Measurements from ENCODE around the gene DNAL1.
"Not testable (repeated sequence)": the region's sequence is repeated elsewhere in the genome, so short reads cannot be mapped to it uniquely, and the experiment has no call there.

DNAL1 gene

DNA sequence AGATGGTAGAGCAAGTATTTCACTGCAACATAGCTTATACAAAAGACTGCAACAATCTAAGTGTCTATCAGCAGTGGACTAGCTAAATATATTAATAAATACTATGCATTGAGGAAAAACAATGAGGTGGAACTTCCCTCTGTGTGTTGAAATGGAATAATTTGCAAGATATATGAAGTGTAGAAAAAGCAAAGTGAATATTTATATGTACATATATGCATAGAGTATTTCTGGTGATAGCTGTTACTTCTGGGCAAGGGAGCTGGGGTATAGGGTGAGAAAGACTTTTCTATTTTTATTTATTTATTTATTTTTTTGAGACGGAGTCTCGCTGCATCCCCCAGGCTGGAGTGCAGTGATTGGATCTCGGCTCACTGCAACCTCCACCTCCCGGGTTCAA is 33.9 kb downstream of the DNAL1 start:
- H3K4me1 ChIP-seq (ENCODE audit: control insufficient read depth in 1 of 2, insufficient read depth in 2 of 2, low read length in 2 of 2), result no peaks in the 10 kb centered on the region
- H3K9me3 ChIP-seq (ENCODE audit: control insufficient read depth in 1 of 2, low read length in 2 of 2), result no peaks in the 10 kb centered on the region
- peaks cover 0 to under 1% of the 10 kb centered on the region in 2 donors for H3K36me3 ChIP-seq (ENCODE audit: control insufficient read depth in 1 of 2, insufficient read depth in 2 of 2, low read length in 2 of 2)
- H3K4me3 ChIP-seq (ENCODE audit: low read depth in 1 of 2, low read length in 2 of 2), result no peak overlapping the region
- H3K27me3 ChIP-seq (ENCODE audit: low read depth, low read length), result no peaks in the 10 kb centered on the region
- no peak overlapping the region for H3K27ac ChIP-seq (ENCODE audit: low read length)

GRCh38 chr14:73680821-73681220 is 36.0 kb downstream of the DNAL1 start:
- H3K9me3 ChIP-seq (ENCODE audit: control insufficient read depth in 1 of 2, low read length in 2 of 2), result no peaks in the 10 kb centered on the region
- H3K4me3 ChIP-seq (ENCODE audit: low read depth in 1 of 2, low read length in 2 of 2), result no peak overlapping the region
- no peak overlapping the region for H3K27ac ChIP-seq (ENCODE audit: low read length)
- no peaks in the 10 kb centered on the region for H3K4me1 ChIP-seq (ENCODE audit: control insufficient read depth in 1 of 2, insufficient read depth in 2 of 2, low read length in 2 of 2)
- peaks cover 0 to 4% of the 10 kb centered on the region in 2 donors for H3K36me3 ChIP-seq (ENCODE audit: control insufficient read depth in 1 of 2, insufficient read depth in 2 of 2, low read length in 2 of 2)
- H3K27me3 ChIP-seq (ENCODE audit: low read depth, low read length), result no peaks in the 10 kb centered on the region

DNA sequence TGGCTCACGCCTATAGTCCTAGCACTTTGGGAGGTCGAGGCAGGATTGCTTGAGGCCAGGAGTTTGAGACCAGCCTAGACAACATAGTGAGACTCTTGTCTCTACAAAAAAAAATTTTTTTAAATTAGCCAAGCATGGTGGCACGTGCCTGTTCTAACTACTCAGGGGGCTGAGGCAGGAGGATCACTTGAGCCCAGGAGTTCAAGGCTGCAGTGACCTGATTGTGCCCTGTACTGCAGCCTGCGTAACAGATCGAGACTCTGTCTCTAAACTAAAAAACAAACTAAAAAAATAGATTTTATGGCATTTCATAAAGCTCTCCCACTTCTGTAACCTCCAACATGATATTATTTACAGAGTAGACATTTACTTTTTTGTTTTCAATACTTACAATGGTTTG is 39.8 kb downstream of the DNAL1 start:
- Histone ChIP-seq H3K9me3 (ENCODE audit: control insufficient read depth in 1 of 2, low read length in 2 of 2) (no peaks in the 10 kb centered on the region), H3K27ac (ENCODE audit: low read length) (no peak overlapping the region), H3K36me3 (ENCODE audit: control insufficient read depth in 1 of 2, insufficient read depth in 2 of 2, low read length in 2 of 2) (peaks cover 3 to 10% of the 10 kb centered on the region in 2 donors), H3K4me3 (ENCODE audit: low read depth in 1 of 2, low read length in 2 of 2) (no peak overlapping the region), H3K27me3 (ENCODE audit: low read depth, low read length) (no peaks in the 10 kb centered on the region), H3K4me1 (ENCODE audit: control insufficient read depth in 1 of 2, insufficient read depth in 2 of 2, low read length in 2 of 2) (no peaks in the 10 kb centered on the region)

DNA sequence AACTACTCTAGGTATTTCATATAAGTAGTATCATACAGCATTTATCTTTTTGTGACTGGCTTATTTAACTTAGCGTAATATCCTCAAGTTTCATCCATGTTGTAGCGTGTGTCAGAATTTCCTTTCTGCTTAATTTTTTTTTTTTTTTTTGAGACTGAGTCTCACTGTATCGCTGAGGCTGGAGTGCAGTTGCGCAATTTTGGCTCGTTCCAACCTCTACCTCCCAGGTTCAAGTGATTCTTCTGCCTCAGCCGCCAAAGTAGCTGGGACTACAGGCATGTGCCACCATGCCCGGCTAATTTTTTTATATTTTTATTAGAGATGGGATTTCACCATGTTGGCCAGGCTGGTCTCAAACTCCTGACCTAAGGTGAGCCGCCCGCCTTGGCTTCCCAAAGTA is 40.5 kb downstream of the DNAL1 start:
- Histone ChIP-seq H3K27ac (ENCODE audit: low read length) (no peak overlapping the region), H3K27me3 (ENCODE audit: low read depth, low read length) (no peaks in the 10 kb centered on the region), H3K4me3 (ENCODE audit: low read depth in 1 of 2, low read length in 2 of 2) (no peak overlapping the region), H3K9me3 (ENCODE audit: control insufficient read depth in 1 of 2, low read length in 2 of 2) (no peaks in the 10 kb centered on the region), H3K36me3 (ENCODE audit: control insufficient read depth in 1 of 2, insufficient read depth in 2 of 2, low read length in 2 of 2) (peaks cover 3 to 11% of the 10 kb centered on the region in 2 donors), H3K4me1 (ENCODE audit: control insufficient read depth in 1 of 2, insufficient read depth in 2 of 2, low read length in 2 of 2) (no peaks in the 10 kb centered on the region)

DNA sequence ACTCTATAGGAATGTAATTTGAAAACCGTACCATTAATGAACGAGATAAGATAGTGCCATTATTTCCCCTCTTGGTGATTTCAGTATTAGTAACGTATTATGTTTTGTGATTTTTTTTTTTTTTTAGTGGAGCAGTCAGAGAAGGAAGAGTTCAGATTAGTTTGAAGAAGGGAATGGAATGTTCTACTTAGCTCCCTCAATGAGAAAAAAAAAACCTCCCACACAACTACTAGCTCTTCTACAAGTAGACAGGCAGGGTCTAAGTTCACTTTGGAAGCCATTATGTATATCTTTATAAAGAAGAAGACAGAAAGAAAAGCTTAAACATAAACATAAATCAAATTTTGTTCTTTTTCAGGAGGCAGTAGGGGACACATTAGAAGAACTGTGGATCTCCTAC is 42.1 kb downstream of the DNAL1 start:
- no peaks in the 10 kb centered on the region for H3K9me3 ChIP-seq (ENCODE audit: control insufficient read depth in 1 of 2, low read length in 2 of 2)

DNA sequence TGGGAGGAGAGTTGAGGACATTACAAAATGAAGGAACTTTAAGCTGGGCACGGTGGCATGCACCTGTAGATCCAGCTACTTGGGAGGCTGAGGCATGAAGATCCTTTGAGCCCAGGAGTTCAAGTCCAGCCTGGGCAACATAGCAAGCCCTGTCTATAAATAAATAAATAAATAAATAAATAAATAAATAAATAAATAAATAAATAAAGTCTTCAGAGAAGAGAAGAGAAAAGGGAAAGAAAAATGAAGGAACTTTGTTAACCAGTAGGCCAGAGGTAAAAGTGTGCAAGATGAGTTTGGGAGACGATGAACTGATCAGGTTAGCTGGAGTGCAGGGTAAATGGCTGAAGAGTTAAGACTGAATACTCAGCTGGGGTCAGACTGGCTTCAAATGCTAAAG is 49.3 kb downstream of the DNAL1 start:
- Histone ChIP-seq H3K27me3 (ENCODE audit: low read depth, low read length) (no peaks in the 10 kb centered on the region), H3K27ac (ENCODE audit: low read length) (no peak overlapping the region), H3K4me3 (ENCODE audit: low read depth in 1 of 2, low read length in 2 of 2) (no peak overlapping the region), H3K4me1 (ENCODE audit: control insufficient read depth in 1 of 2, insufficient read depth in 2 of 2, low read length in 2 of 2) (no peaks in the 10 kb centered on the region), H3K9me3 (ENCODE audit: control insufficient read depth in 1 of 2, low read length in 2 of 2) (no peaks in the 10 kb centered on the region), H3K36me3 (ENCODE audit: control insufficient read depth in 1 of 2, insufficient read depth in 2 of 2, low read length in 2 of 2) (peaks cover 8 to 22% of the 10 kb centered on the region in 2 donors)

More for the DNA sequence above, 42.1 kb downstream of the DNAL1 start:
- H3K36me3 ChIP-seq (ENCODE audit: control insufficient read depth in 1 of 2, insufficient read depth in 2 of 2, low read length in 2 of 2), result peaks cover 8 to 17% of the 10 kb centered on the region in 2 donors
- no peaks in the 10 kb centered on the region for H3K4me1 ChIP-seq (ENCODE audit: control insufficient read depth in 1 of 2, insufficient read depth in 2 of 2, low read length in 2 of 2)
- H3K4me3 ChIP-seq (ENCODE audit: low read depth in 1 of 2, low read length in 2 of 2), result no peak overlapping the region
- no peaks in the 10 kb centered on the region for H3K27me3 ChIP-seq (ENCODE audit: low read depth, low read length)
- H3K27ac ChIP-seq (ENCODE audit: low read length), result no peak overlapping the region

- Histone ChIP-seq H3K36me3 (ENCODE audit: control insufficient read depth in 1 of 2, insufficient read depth in 2 of 2, low read length in 2 of 2) (peaks cover 5 to 18% of the 10 kb centered on the region in 2 donors), H3K4me1 (ENCODE audit: control insufficient read depth in 1 of 2, insufficient read depth in 2 of 2, low read length in 2 of 2) (no peaks in the 10 kb centered on the region), H3K27ac (ENCODE audit: low read length) (no peak overlapping the region), H3K27me3 (ENCODE audit: low read depth, low read length) (no peaks in the 10 kb centered on the region), H3K9me3 (ENCODE audit: control insufficient read depth in 1 of 2, low read length in 2 of 2) (no peaks in the 10 kb centered on the region), H3K4me3 (ENCODE audit: low read depth in 1 of 2, low read length in 2 of 2) (no peak overlapping the region)
Observed at GRCh38 chr14:73695082-73695481, 50.3 kb downstream of the DNAL1 start.

DNA sequence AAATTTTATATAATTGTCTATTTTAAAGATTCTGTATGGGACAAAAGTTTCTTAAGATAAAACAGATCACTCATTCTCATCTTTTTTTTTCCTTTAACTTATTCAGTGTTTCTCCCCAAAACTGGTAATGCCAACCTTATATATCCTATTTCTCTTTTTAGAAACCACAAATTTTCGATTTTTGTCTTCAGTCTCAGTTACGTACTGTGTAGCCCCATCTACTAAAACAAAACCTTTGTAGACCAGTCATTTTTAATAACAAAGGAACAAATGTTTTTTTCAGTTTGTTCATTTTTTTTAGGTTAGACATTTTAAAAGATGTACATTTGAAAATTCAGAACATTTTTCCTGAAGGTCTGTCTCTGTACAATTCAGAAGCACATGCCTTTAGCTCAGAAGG is 51.2 kb downstream of the DNAL1 start:
- H3K27me3 ChIP-seq (ENCODE audit: low read depth, low read length), result no peaks in the 10 kb centered on the region
- no peaks in the 10 kb centered on the region for H3K9me3 ChIP-seq (ENCODE audit: control insufficient read depth in 1 of 2, low read length in 2 of 2)
- peaks cover 0 to 19% of the 10 kb centered on the region in 2 donors for H3K36me3 ChIP-seq (ENCODE audit: control insufficient read depth in 1 of 2, insufficient read depth in 2 of 2, low read length in 2 of 2)
- no peak overlapping the region for H3K4me3 ChIP-seq (ENCODE audit: low read depth in 1 of 2, low read length in 2 of 2)
- H3K4me1 ChIP-seq (ENCODE audit: control insufficient read depth in 1 of 2, insufficient read depth in 2 of 2, low read length in 2 of 2), result no peaks in the 10 kb centered on the region
- H3K27ac ChIP-seq (ENCODE audit: low read length), result no peak overlapping the region

- Histone ChIP-seq H3K36me3 (ENCODE audit: control insufficient read depth in 1 of 2, insufficient read depth in 2 of 2, low read length in 2 of 2) (peaks cover 0 to 19% of the 10 kb centered on the region in 2 donors), H3K4me1 (ENCODE audit: control insufficient read depth in 1 of 2, insufficient read depth in 2 of 2, low read length in 2 of 2) (no peaks in the 10 kb centered on the region), H3K27me3 (ENCODE audit: low read depth, low read length) (no peaks in the 10 kb centered on the region), H3K27ac (ENCODE audit: low read length) (no peak overlapping the region), H3K4me3 (ENCODE audit: low read depth in 1 of 2, low read length in 2 of 2) (no peak overlapping the region), H3K9me3 (ENCODE audit: control insufficient read depth in 1 of 2, low read length in 2 of 2) (no peaks in the 10 kb centered on the region)
Observed at GRCh38 chr14:73696466-73697400, 51.9 kb downstream of the DNAL1 start.

DNA sequence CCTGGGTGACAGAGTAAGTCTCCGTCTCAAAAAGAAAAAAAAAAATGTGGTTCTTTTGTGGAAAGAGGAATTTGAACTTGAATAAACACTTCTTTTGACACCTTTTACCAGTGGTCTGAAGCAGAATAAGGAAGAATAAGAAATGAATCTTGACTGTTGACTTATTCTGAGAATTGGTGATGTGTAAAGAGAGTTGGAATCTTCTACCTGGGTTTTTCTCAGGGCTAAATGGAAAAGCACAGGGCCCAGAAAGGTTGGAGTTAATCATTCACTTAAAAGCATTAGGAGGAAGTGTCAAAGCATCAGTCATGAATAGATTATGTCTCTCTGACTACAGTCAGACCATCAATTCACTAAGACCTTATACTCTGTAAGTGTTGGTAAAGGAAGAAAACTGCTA is 55.5 kb downstream of the DNAL1 start:
- no peak overlapping the region for H3K4me3 ChIP-seq (ENCODE audit: low read depth in 1 of 2, low read length in 2 of 2)
- H3K9me3 ChIP-seq (ENCODE audit: control insufficient read depth in 1 of 2, low read length in 2 of 2), result no peaks in the 10 kb centered on the region
- H3K27me3 ChIP-seq (ENCODE audit: low read depth, low read length), result no peaks in the 10 kb centered on the region
- no peaks in the 10 kb centered on the region for H3K4me1 ChIP-seq (ENCODE audit: control insufficient read depth in 1 of 2, insufficient read depth in 2 of 2, low read length in 2 of 2)
- H3K36me3 ChIP-seq (ENCODE audit: control insufficient read depth in 1 of 2, insufficient read depth in 2 of 2, low read length in 2 of 2), result peaks cover 0 to 12% of the 10 kb centered on the region in 2 donors
- H3K27ac ChIP-seq (ENCODE audit: low read length), result no peak overlapping the region

- not testable (repeated sequence) for H3K9me3 ChIP-seq (ENCODE audit: control insufficient read depth in 1 of 2, low read length in 2 of 2); H3K36me3 ChIP-seq (ENCODE audit: control insufficient read depth in 1 of 2, insufficient read depth in 2 of 2, low read length in 2 of 2); H3K27me3 ChIP-seq (ENCODE audit: low read depth, low read length); H3K4me3 ChIP-seq (ENCODE audit: low read depth in 1 of 2, low read length in 2 of 2); H3K4me1 ChIP-seq (ENCODE audit: control insufficient read depth in 1 of 2, insufficient read depth in 2 of 2, low read length in 2 of 2); H3K27ac ChIP-seq (ENCODE audit: low read length)
Observed at GRCh38 chr14:73708076-73708475, 63.3 kb downstream of the DNAL1 start.
